ENCODE data around the gene ZSWIM8. TPM values are rescaled to one million over a fixed set of nuclear protein-coding genes. Genes with fewer than 3 reads are reported as not detected.
A peak's percentile ranks its signal among the peaks of the same experiment; 100 is the strongest.

The ZSWIM8 gene
- total RNA-seq, 8 experiments from 2014 or later: 48.2 to 140 (median 81.5) TPM

DNA sequence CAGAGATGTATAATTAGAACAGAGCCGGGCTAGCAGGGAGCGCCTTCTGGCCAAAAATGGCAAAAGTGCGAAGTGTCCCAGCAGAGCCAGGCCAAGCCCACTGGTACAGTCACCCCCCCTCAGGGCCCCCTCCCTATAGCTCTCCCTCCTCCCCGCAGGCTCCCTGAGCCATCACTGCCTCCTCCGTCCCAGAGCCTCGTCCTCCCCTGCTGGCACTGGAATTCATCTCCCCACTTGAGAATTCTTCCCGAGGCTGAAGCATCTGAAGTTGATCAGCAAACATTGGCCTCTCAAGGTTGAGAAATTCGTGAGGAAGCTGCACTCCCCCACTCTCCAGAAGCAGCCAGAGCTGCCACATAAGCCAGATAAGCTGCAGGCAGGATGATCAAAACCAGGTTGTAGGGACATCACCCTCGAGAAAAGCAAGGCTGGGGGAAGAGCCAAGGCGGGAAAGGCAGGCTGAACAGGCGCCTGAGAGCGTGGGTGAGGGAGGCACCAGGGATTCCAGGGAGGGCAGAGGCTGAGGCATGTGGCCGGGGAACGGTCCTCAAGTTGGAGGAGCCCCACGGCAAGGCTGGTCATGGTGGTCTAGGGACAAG is 65.6 kb downstream of the ZSWIM8 start:
- in situ Hi-C loops (cut with MboI; ENCODE audit: low pct_unique_long_range_greater_than_20kb in 2 of 9, low sequenced_read_pairs in 9 of 9, unreplicated experiment in 9 of 9): no loop called here
- H3K4me3 ChIP-seq: no peak overlapping the region
- ATAC-seq (replicated peaks in 6 of 8): peak in 1 of 8 experiments; percentile 25
- H3K4me1 ChIP-seq (replicated peaks in 1 of 2): no peaks in the 10 kb centered on the region
- 0 to 90% (median 77%) methylated on average over 1 to 5 of the region's 15 CpGs; no CpG with 5 or more reads in 4 of the 10 experiments for WGBS, 10 experiments
- no peak overlapping the region for H3K27ac ChIP-seq

Other genes with a start within 250 kb of the ZSWIM8 start
- 10 to 100 TPM in 7 of 8 experiments, 1 to 10 TPM in 1; 6.1 to 26.9 (median 23.8) TPM for gene USP54, start 194.3 kb upstream of the ZSWIM8 start, total RNA-seq
- gene MYOZ1, start 144.1 kb upstream of the ZSWIM8 start, total RNA-seq: under 1 TPM in 5 of 8 experiments, not detected in 3; 0.11 to 0.64 (median 0.51) TPM
- gene SYNPO2L, start 129.6 kb upstream of the ZSWIM8 start, total RNA-seq: 1 to 10 TPM in 2 of 8 experiments, under 1 TPM in 6; 0.31 to 1.5 (median 0.52) TPM
- gene AGAP5, start 87.5 kb upstream of the ZSWIM8 start, total RNA-seq: 10 to 100 TPM in 1 of 8 experiments, 1 to 10 TPM in 7; 2.0 to 10.2 (median 4.1) TPM
- 10 to 100 TPM; 33.6 to 73.4 (median 58.8) TPM for gene SEC24C, start 41.2 kb upstream of the ZSWIM8 start, total RNA-seq
- gene CHCHD1, start 3.6 kb upstream of the ZSWIM8 start, total RNA-seq: 10 to 100 TPM; 35.3 to 52.4 (median 46.3) TPM
- 10 to 100 TPM in 6 of 8 experiments, 1 to 10 TPM in 2; 7.6 to 17.3 (median 13.4) TPM for gene NDST2, start 26.0 kb downstream of the ZSWIM8 start, total RNA-seq
- gene CAMK2G, start 88.9 kb downstream of the ZSWIM8 start, total RNA-seq: 10 to 100 TPM; 10.6 to 33.5 (median 24.3) TPM
- 1 to 10 TPM in 3 of 8 experiments, under 1 TPM in 5; 0.17 to 10.0 (median 0.74) TPM for gene PLAU, start 125.5 kb downstream of the ZSWIM8 start, total RNA-seq
- 100 to 1,000 TPM in 1 of 8 experiments, 10 to 100 TPM in 7; 15.9 to 105 (median 44.0) TPM for gene VCL, start 212.5 kb downstream of the ZSWIM8 start, total RNA-seq

All from motor neuron (in vitro differentiated cells).